ENCODE results near the gene CD109. TPM values are rescaled to one million over a fixed set of nuclear protein-coding genes. Genes with fewer than 3 reads are reported as not detected.

The CD109 gene
- total RNA-seq, 4 donors from 2014 or later: 2.2 to 6.2 (median 4.3) TPM

DNA sequence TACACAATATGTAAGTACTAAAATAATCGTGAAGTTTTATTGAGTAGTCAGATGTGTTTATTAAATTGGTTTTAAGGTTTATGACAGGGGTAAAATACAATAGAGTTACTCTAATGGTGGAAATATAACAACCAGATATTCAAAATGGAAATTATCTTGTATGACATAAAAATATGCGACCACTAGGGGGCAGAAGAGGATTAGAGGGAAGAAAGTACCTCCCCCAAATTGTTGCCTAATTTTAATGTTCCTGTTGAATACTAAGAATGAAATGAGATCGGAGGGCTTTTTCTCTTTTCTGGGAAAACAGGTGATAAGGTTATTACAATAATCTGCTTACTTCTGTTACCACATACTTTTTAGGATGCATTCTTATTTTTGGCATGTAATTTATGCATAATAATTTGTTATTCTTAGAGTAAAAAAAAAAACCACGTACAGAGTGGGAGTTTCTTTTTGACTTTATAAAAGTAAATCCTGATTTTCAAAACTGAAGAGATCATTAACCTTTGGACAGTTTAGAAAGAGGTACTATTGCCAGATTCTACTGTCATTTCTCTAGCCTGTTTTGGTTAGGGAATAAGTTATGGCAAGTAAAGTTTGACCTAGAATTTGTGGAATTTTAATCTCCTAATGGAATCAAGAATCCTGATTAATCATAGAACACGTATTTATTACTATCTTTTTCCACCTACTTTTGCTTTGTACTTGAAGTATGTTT is 159.2 kb downstream of the CD109 start:
- no peak overlapping the region for H3K4me3 ChIP-seq (replicated peaks in 1 of 3)
- intact Hi-C loops (cut with DNase I): no loop called here
- TF ChIP-seq POLR2A (IDR thresholded peaks at IDR 0.05) (no peak), CTCF (IDR thresholded peaks at IDR 0.05) (peak; percentile 22 to 55 (median 44))
- no peak overlapping the region for H3K27ac ChIP-seq
- H3K4me1 ChIP-seq: no peaks in the 10 kb centered on the region
- H3K9me3 ChIP-seq: no peaks in the 10 kb centered on the region
- 21 to 24% methylated on average over 5 of the region's 5 CpGs for WGBS, 2 donors
- DNase-seq: no peak
- no peaks in the 10 kb centered on the region for H3K27me3 ChIP-seq
- H3K36me3 ChIP-seq: no peaks in the 10 kb centered on the region

DNA sequence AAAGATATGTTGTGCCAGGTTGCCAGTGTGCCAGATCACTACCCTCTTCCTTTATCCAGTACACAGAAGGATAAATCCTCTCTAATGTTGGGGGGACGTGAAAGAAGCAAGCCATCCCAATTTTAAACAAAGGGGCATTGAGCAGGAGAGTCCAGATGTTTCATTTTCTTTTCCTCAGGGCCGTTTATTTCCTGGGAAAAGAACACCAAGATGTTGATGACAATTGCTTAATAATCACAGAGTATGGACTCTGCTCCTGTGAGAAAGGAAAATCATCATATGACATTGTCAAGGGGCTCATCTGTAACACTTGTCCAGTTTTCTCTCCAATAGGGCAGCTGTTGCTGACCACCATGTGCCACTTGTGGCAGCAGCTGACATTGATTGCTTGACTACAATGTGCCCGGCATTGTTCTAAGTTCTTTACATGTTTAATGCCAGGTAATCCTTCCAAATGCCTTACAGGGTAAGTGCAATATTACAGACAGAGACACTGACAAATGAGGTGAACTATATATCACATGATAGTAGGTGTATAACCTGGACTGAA is 161.4 kb downstream of the CD109 start:
- 83% methylated on average over 3 of the region's 3 CpGs for WGBS, 2 donors
- intact Hi-C loops (cut with DNase I): no loop called here

DNA sequence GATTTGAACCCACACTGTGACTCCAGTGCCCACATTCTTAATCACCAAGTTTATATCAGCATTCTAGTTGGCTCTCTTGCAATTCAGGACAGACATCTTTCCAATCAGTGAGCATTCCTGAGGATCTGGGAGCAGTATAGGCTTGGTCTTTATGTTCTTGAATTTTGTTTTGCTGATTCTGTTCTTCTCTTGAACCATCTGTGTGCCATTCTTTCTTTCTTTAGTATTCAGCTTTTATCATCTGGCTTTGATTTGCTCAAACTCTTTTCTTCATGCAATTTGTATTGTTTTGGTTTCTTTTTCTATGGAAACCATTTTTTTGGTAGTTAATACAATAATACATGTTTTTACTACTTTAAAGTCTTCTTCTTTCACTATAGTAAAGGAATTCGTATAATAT is 162.4 kb downstream of the CD109 start:
- no peaks in the 10 kb centered on the region for H3K27me3 ChIP-seq
- intact Hi-C loops (cut with DNase I): no loop called here

More for the DNA sequence above, 161.4 kb downstream of the CD109 start:
- H3K4me3 ChIP-seq (replicated peaks in 1 of 3): no peak overlapping the region
- DNase-seq: no peak
- H3K4me1 ChIP-seq: no peaks in the 10 kb centered on the region
- no peak overlapping the region for H3K27ac ChIP-seq
- H3K27me3 ChIP-seq: no peaks in the 10 kb centered on the region
- H3K36me3 ChIP-seq: no peaks in the 10 kb centered on the region
- no peaks in the 10 kb centered on the region for H3K9me3 ChIP-seq
- no peak for TF ChIP-seq CTCF (IDR thresholded peaks at IDR 0.05)
- no peak for TF ChIP-seq POLR2A (IDR thresholded peaks at IDR 0.05)

GRCh38 chr6:73860303-73860702 is 164.3 kb downstream of the CD109 start:
- intact Hi-C loops (cut with DNase I): no loop called here
- no peaks in the 10 kb centered on the region for H3K4me1 ChIP-seq
- TF ChIP-seq POLR2A (IDR thresholded peaks at IDR 0.05) (no peak), CTCF (IDR thresholded peaks at IDR 0.05) (no peak)
- H3K27me3 ChIP-seq: no peaks in the 10 kb centered on the region
- H3K27ac ChIP-seq: no peak overlapping the region
- H3K9me3 ChIP-seq: no peaks in the 10 kb centered on the region
- H3K36me3 ChIP-seq: no peaks in the 10 kb centered on the region
- 90 to 96% methylated on average over 1 of the region's 1 CpG for WGBS, 2 donors
- no peak overlapping the region for H3K4me3 ChIP-seq (replicated peaks in 1 of 3)
- no peak for DNase-seq

More for the DNA sequence above, 162.4 kb downstream of the CD109 start:
- H3K4me3 ChIP-seq (replicated peaks in 1 of 3): no peak overlapping the region
- no peak overlapping the region for H3K27ac ChIP-seq
- no peak for DNase-seq
- no peaks in the 10 kb centered on the region for H3K36me3 ChIP-seq
- no peaks in the 10 kb centered on the region for H3K9me3 ChIP-seq
- WGBS, 2 donors: 79 to 86% methylated on average over 1 of the region's 1 CpG
- H3K4me1 ChIP-seq: no peaks in the 10 kb centered on the region
- no peak for TF ChIP-seq POLR2A (IDR thresholded peaks at IDR 0.05)
- TF ChIP-seq CTCF (IDR thresholded peaks at IDR 0.05): no peak

DNA sequence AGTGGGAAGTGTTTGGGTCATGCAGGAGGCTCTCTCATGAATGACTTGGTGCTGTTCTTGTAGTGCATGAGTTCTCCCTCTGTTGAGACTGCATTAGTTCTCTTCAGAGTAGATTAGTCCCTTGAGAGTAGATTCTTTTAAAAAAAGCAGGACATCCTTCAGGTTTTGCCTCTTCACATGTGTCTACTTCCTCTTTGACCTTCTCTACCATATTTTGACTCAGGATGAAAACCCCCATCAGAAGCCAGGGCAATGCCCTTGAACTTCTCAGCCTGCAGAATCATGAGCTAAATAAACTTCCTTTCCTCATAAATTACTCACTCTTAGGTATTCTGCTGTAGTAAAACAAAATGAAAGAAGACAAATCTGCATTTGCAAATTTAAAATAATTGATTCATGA is 170.3 kb downstream of the CD109 start:
- no peak overlapping the region for H3K4me3 ChIP-seq (replicated peaks in 1 of 3)
- no peak for DNase-seq
- H3K27ac ChIP-seq: no peak overlapping the region
- intact Hi-C loops (cut with DNase I): no loop called here
- no peaks in the 10 kb centered on the region for H3K4me1 ChIP-seq
- no peaks in the 10 kb centered on the region for H3K36me3 ChIP-seq
- TF ChIP-seq CTCF (IDR thresholded peaks at IDR 0.05) (no peak), POLR2A (IDR thresholded peaks at IDR 0.05) (no peak)
- no peaks in the 10 kb centered on the region for H3K9me3 ChIP-seq
- H3K27me3 ChIP-seq: no peaks in the 10 kb centered on the region
